ENCODE data around the gene HPSE. TPM values are rescaled to one million over a fixed set of nuclear protein-coding genes. Genes with fewer than 3 reads are reported as not detected.

Gene HPSE
- total RNA-seq, 1 donor: 0.27 TPM

DNA sequence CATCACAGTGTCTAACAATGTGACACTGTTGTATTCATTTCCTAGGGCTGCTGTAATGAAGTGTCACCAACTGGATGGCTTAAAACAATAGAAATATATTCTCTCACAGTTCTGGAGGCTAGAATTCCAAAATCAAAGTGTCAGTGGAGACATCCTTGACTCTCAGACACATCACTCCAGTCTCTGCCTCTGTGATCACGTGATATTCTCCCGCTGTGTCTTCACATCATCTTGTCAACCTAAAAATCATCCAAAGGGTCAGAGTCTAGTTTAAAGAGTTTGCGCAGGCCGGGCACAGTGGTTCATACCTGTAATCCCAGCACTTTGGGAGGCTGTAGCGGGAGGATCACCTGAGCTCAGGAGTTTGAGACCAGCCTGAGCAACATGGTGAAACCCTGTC lies 36.6 kb upstream of the HPSE start:
- DNase-seq (ENCODE audit: low read depth): no peak
- TF ChIP-seq, protein P1, sequence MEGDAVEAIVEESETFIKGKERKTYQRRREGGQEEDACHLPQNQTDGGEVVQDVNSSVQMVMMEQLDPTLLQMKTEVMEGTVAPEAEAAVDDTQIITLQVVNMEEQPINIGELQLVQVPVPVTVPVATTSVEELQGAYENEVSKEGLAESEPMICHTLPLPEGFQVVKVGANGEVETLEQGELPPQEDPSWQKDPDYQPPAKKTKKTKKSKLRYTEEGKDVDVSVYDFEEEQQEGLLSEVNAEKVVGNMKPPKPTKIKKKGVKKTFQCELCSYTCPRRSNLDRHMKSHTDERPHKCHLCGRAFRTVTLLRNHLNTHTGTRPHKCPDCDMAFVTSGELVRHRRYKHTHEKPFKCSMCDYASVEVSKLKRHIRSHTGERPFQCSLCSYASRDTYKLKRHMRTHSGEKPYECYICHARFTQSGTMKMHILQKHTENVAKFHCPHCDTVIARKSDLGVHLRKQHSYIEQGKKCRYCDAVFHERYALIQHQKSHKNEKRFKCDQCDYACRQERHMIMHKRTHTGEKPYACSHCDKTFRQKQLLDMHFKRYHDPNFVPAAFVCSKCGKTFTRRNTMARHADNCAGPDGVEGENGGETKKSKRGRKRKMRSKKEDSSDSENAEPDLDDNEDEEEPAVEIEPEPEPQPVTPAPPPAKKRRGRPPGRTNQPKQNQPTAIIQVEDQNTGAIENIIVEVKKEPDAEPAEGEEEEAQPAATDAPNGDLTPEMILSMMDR (IDR thresholded peaks at IDR 0.05; ENCODE audit: insufficient read depth, low read length): no peak
- no peak overlapping the region for H3K4me3 ChIP-seq (ENCODE audit: low read depth, low read length)

DNA sequence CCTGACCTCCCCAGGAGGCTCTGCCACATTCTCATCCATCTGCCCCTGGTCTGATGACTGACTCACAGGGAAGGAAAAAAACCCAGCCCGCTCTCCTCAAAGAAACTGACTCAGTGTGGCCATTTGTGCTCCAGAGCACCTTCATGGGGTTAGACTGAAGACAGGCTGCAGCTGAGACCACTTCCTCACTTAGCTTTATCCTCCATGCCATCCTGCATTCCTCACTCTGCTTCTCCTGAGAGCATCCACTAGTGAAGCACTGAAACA lies 35.9 kb upstream of the HPSE start:
- TF ChIP-seq, protein P1 (IDR thresholded peaks at IDR 0.05; ENCODE audit: insufficient read depth, low read length): no peak
- H3K4me3 ChIP-seq (ENCODE audit: low read depth, low read length): no peak overlapping the region
- no peak for DNase-seq (ENCODE audit: low read depth)

DNA sequence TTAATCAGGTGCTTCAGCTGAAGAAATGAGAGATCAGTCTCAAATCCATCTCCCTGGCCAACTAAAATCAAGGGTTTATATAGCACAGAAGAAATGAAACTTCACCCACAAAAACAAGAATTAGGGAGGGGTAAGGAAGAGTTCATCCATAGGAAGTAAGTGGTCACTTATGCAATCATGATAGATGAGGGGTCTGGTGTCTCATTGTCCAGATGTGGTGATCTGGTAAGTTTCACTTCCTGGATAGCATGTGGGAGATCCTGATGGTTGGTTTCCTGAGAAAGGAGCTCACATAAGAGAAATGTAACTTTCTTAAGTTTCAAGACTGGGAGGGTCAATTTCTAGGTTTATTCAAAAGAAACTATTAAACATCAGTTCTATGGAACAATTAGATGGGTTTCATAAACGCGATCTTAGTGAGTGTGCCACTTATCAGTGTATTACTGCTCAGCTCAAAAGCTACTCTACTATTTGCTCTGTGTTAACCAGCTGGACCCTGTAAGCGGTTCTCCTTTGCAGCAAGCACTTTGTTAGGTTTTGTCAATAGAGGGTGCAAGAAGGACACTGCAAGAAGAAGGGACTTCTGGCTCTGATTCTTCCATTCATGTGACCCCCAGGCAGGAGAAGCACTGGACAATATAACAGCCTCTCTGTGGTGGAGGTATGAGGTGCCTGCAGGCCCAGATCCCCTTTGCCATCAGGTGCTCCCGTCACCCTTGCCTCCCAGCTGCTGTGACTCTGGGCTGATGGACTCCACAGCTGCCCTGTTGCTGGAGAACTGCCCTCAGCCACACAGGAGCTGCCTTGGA lies 35.4 kb upstream of the HPSE start:
- peak; percentile 23 for DNase-seq (ENCODE audit: low read depth)

DNA sequence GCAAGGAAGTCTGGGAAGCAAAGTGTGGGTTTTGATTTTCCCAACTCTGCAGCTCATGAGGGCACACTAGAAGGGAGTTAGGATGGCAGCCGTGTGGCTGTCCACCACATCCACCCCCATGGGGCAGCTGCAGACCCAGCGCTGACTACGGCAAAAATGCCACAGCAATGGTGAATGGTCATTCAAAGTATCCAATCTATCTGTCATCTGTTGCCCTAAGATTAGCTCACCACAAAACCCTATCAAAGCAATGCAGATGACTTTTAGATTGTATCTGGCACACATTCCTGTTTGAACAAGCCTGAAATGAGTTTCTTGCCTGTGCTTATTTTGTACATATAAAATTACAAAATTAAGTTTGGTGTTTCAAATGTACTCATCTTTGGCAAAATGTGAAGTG lies 29.7 kb upstream of the HPSE start:
- DNase-seq (ENCODE audit: low read depth): no peak
- no peak overlapping the region for H3K4me3 ChIP-seq (ENCODE audit: low read depth, low read length)
- TF ChIP-seq, protein P1 (IDR thresholded peaks at IDR 0.05; ENCODE audit: insufficient read depth, low read length): no peak

More for the DNA sequence above, 35.4 kb upstream of the HPSE start:
- H3K4me3 ChIP-seq (ENCODE audit: low read depth, low read length): no peak overlapping the region
- TF ChIP-seq, protein P1 (IDR thresholded peaks at IDR 0.05; ENCODE audit: insufficient read depth, low read length): no peak

DNA sequence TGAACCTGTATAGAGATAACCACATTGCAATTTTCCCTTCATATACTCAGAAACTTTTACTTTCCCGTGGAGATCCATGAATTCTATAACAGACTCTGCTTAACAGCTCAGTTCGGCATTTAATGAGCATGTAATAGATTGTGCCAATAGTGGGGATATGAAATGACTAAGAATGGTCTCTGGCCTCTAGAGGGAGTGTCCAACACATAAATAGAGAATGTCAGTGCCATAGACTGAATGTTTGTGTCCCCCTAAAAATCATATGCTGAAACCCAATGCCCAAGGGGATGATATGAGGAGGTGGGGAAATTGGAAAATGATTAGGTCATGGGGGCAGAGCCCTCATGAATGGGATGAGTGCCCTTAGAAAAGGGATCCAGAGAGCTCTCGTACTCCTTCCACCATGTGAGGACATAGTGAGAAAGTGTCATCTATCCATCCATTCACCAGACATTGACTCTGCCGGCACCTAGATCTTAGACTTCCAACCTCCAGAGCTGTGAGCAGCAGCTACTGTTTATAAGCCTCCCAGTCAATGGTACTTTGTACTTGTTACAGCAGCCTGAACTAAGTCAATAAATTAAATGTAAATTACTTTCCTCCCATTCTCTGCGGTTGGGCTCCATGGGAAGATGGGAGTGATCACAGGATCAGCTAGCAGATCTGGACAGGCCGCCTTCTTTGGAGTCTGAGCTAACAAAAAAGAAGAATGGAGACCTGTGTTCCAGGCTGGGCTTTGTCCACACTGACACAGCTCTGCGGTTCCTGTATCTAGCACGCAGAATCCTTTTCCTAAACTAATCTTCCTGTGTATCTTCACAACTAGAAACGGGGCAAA lies 28.1 kb upstream of the HPSE start:
- no peak overlapping the region for H3K4me3 ChIP-seq (ENCODE audit: low read depth, low read length)
- peak; percentile 59 for DNase-seq (ENCODE audit: low read depth)
- TF ChIP-seq, protein P1 (IDR thresholded peaks at IDR 0.05; ENCODE audit: insufficient read depth, low read length): peak; percentile 52

DNA sequence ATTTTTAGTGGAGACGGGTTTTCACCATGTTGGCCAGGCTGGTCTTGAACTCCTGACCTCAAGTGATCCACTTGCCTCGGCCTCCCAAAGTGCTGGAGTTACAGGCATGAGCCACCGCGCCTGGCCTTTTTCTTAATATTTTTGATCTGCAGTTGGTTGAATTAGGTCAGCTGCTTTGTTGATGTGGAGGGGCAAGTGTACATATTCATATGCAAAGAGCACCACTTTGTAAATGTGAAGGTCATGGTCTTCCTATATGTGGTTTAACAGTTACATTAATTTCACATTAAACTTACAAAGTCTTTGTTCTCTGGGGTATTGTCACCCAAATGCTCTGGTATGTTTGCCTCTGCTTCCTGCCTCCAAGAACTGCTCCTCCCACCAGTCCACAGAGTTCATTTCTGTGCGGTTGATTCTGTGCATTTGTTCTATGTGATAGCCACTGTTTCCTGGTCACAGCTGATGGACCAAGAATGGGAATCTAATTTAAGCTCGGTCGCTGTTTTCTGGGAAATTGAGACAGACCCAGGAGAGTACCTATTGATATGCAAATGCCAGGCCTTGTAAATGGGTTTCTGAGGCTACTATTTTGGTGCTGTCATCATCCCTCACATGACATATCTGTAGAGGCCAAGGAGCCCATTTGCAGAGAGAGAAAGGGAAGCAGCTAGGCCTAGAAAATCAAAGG lies 26.9 kb upstream of the HPSE start:
- DNase-seq (ENCODE audit: low read depth): no peak
- H3K4me3 ChIP-seq (ENCODE audit: low read depth, low read length): no peak overlapping the region
- TF ChIP-seq, protein P1 (IDR thresholded peaks at IDR 0.05; ENCODE audit: insufficient read depth, low read length): no peak

Measured in fibroblast of the aortic adventitia (primary cell).